Kidney epithelial cell (primary cell): ENCODE data around the gene HAAO. TPM values are rescaled to one million over a fixed set of nuclear protein-coding genes. Genes with fewer than 3 reads are reported as not detected.
"Not testable (repeated sequence)": the region's sequence is repeated elsewhere in the genome, so short reads cannot be mapped to it uniquely, and the experiment has no call there.

Experiments
- DNase-seq: peaks from one replicate; pipeline ENCODE4 v3.0.0-alpha.2; 2010; ENCODE audit warnings: low read depth
- H3K27me3 ChIP-seq: 2 replicates; pipeline ENCODE4 v1.6.0; 2011; ENCODE audit warnings: low read length; ENCODE audit not compliant: control insufficient read depth, insufficient read depth
- H3K36me3 ChIP-seq: 2 replicates; pipeline ENCODE4 v1.5.1; 2011; ENCODE audit warnings: low read length; ENCODE audit not compliant: control insufficient read depth, insufficient read depth
- H3K4me3 ChIP-seq: 2 replicates; pipeline ENCODE4 v1.5.1; 2011; ENCODE audit warnings: low read depth, mild to moderate bottlenecking, control low read depth, low read length
- CTCF ChIP-seq: IDR thresholded peaks from 2 replicates; pipeline ENCODE4 v1.5.1; 2011; ENCODE audit warnings: mild to moderate bottlenecking, moderate library complexity, low read length, control low read depth, inconsistent platforms; ENCODE audit not compliant: insufficient read depth, poor library complexity, severe bottlenecking
- total RNA-seq: library from RNA; depleted of rRNA; stranded (reverse); fragments of >200 nt; gene quantifications from 2 replicates; pipeline ENCODE4 v1.2.3, GENCODE V29; 2015

Gene HAAO
- total RNA-seq, 1 donor from 2014 or later: 1.5 TPM

GRCh38 chr2:42835577-42836371 lies 43.4 kb upstream of the HAAO start:
- no peak for TF ChIP-seq CTCF
- Histone ChIP-seq H3K4me3 (no peak overlapping the region), H3K36me3 (no peaks in the 10 kb centered on the region), H3K27me3 (no peaks in the 10 kb centered on the region)
- peak; percentile 96 for DNase-seq

GRCh38 chr2:42834161-42834560 lies 41.8 kb upstream of the HAAO start:
- TF ChIP-seq CTCF: no peak
- Histone ChIP-seq H3K36me3 (no peaks in the 10 kb centered on the region), H3K4me3 (no peak overlapping the region), H3K27me3 (no peaks in the 10 kb centered on the region)
- no peak for DNase-seq

- H3K27me3 ChIP-seq: no peaks in the 10 kb centered on the region
These were observed 39.9 kb upstream of the HAAO start for GRCh38 chr2:42832289-42832634.

GRCh38 chr2:42831575-42832288 lies 39.3 kb upstream of the HAAO start:
- H3K4me3 ChIP-seq, DNase-seq, H3K27me3 ChIP-seq, H3K36me3 ChIP-seq: not testable (repeated sequence)

More at GRCh38 chr2:42832289-42832634, 39.9 kb upstream of the HAAO start:
- H3K36me3 ChIP-seq: no peaks in the 10 kb centered on the region
- H3K4me3 ChIP-seq: no peak overlapping the region
- no peak for TF ChIP-seq CTCF
- DNase-seq: no peak

- H3K36me3 ChIP-seq: no peaks in the 10 kb centered on the region
- no peak for DNase-seq
- H3K27me3 ChIP-seq: no peaks in the 10 kb centered on the region
- no peak overlapping the region for H3K4me3 ChIP-seq
- TF ChIP-seq CTCF: no peak
These were observed 38.7 kb upstream of the HAAO start for GRCh38 chr2:42830922-42831574.
